Endometrium (tissue), 2 donors: ENCODE data around the gene NPM1.
"Not testable (repeated sequence)": the region's sequence is repeated elsewhere in the genome, so short reads cannot be mapped to it uniquely, and the experiment has no call there.

Source experiments
- FAIRE-seq: peaks from 2 replicates; lab custom pipeline; 2012; peaks lifted over from hg19 to GRCh38; lab: Jason Lieb, UNC
- donor health status: control.
- donor health status: control.

Gene NPM1

GRCh38 chr5:171387345-171387969, at the start of gene NPM1:
Gene NPM1, plus strand, starts transcription at chr5:171387849. Its CDS starts 100 bp downstream, at chr5:171387949.
- peak; percentile 79 for FAIRE-seq

GRCh38 chr5:171340042-171340441, 47.6 kb upstream of the NPM1 start:
- no peak for FAIRE-seq

DNA sequence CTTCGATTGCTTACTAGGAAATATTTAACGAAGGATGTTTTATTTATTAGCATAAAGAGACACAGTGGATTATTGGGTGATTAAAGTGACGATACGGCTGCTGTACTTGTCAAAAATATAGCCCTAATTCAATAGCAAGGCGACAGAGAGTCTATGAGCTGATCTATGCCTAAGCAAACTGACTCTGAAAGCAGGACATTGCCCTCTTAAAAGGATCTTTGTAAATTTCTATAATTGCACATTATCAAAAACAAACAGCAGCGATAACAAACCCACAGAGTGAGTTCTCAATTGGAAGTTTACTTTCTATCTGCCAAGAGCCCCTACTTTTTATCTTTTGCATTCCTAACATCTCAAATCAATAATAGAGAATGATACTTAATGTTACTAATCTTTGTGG, 47.2 kb upstream of the NPM1 start:
- no peak for FAIRE-seq

- no peak for FAIRE-seq
Measured at GRCh38 chr5:171342362-171343111, 45.1 kb upstream of the NPM1 start.

DNA sequence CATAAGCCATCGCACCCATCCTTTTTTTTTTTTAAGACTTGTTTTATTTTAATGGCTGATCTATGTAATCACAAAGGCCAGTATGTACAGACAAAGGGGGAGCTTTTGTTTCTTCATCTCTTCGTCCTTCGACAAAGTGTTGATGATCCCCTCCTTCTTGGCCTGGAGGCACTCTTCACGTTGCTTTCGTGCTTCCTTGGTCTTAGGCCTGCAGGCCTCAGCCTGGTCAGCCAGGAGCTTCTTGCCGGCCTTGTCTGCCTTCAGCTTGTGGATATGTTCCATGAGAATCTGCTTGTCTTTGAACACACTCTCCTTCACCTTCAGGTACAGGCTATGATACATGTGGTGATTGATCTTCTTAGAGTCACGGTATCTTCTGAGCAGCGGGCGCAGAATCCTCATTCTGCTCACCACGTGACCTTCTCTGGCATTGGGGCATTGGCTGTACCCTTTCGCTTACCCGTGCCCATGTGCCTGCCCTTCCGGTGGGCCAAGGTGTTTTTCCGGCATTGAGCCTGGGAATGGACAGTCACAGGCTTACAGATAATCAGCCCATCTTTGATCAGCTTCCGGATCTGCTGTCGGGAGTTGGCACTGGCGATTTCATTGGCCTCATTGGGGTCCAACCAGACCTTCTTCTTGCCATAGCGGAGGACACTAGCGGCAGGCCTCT, 42.6 kb upstream of the NPM1 start:
- no peak for FAIRE-seq

- FAIRE-seq, result no peak
Measured at GRCh38 chr5:171351536-171352073, 36.0 kb upstream of the NPM1 start.

- no peak for FAIRE-seq
Measured at GRCh38 chr5:171355302-171355724, 32.3 kb upstream of the NPM1 start.

DNA sequence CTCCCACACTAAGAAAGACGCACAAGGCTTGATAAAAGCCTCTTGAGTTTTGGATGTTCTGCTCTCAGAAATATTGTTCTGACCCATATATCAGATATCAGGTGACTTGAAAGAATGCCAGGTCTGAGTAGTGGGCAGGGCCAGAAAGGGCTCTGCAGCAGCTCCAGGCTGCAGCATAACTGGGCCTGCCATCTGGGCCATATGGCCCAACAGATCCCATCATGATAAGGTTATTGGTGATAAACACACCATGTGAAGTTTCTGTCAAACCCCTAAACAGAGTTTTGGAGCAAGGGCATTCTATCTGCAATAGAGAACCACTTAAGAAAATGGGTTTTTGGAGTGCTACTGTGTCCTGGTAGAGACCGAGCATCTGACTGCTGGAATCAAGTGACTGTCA, 29.8 kb upstream of the NPM1 start:
- FAIRE-seq, result no peak

DNA sequence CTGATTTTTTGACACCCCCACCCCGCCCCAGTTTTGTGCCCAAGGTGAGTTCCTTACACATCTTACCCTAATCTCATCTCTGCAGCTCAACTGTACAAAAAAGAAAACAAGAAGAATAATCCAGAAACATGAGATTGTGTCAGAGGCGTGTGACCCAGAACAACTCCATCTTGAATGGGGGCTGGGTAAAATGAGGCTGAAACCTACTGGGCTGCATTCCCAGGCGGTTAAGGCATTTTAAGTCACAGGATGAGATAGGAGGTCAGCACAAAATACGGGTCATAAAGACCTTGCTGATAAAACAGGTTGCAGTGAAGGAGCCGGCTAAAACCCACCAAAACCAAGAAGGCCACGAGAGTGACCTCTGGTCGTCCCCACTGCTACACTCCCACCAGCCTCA, 26.5 kb upstream of the NPM1 start:
- FAIRE-seq, result not testable (repeated sequence)

- not testable (repeated sequence) for FAIRE-seq
Measured at GRCh38 chr5:171363249-171363648, 24.4 kb upstream of the NPM1 start.

GRCh38 chr5:171363846-171364245, 23.8 kb upstream of the NPM1 start:
- FAIRE-seq, result no peak

GRCh38 chr5:171365351-171365750, 22.3 kb upstream of the NPM1 start:
- no peak for FAIRE-seq

DNA sequence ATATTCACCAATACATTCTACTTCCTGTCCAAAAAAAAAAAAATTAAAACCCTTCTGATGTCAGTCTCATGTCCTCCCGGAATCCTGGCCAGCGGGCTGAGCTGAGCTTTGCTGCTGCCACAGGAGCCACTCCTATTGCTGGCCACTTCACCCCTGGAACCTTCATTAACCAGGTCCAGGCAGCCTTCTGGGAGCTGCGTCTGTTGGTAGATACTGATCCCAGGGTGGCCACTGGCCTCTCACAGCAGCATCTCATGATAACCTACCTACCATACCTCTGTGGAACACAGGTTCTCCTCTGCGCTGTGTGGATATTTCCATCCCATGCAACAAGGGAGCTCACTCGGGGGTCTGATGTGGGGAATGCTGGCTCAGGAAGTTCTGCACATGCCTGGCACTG, 21.0 kb upstream of the NPM1 start:
- FAIRE-seq, result no peak

DNA sequence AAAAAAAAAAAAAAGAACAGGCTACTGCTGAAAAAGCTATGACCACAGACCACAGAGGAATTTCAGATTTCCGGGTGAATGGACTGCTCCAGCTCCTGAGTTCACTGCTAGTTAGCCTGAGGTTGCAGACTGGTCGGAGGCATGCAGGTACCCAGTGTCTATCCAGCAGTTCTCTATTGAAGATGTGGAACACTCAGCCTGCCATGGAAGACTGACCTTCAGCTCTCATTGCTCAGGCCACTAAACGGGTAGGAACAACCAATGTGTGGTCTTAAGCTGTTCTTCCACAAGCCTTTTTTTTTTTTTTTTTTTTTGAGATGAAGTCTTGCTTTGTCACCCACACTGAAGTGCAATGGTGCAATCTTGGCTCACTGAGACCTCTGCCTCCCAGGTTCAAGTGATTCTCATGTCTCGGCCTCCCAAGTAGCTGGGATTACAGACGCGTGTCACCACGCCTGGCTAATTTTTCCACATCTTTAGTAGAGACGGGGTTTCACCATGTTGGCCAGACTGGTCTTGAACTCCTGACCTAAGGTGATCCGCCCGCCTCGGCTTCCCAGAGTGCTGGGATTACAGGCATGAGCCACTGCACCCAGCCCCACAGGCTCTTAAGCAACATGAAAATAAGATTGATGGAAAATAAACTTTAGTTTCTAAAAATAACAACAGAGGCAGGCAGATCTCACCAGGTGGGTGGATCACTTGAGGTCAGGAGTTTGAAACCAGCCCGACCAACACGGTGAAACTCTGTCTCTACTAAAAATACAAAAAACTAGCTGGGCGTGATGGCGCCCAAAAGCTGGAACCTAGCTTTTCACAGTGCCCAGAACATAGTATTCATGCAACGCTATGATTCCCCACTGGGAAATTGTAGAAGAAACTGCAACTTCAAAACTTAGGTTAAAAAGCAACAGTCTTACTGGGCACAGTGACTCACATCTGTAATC, 20.0 kb upstream of the NPM1 start:
- FAIRE-seq, result no peak

- FAIRE-seq, result no peak
Measured at GRCh38 chr5:171369056-171369455, 18.6 kb upstream of the NPM1 start.

DNA sequence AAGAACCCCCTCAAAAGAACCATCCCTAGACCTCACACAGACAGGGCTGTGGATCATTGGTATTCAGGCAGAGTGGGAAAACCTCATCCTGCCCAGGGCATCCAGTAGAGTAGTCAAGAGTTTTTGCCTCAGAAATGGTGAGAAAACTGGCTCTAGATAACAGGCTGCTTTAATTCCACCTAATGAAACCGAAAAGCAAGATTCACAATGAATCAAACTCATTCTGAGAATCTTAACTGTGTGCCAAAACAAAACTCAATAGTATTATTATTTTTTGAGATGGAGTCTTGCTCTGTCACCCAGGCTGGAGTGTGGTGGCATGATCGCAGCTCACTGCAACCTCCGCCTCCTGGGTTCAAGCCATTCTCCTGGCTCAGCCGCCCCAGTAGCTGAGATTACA, 17.8 kb upstream of the NPM1 start:
- no peak for FAIRE-seq

DNA sequence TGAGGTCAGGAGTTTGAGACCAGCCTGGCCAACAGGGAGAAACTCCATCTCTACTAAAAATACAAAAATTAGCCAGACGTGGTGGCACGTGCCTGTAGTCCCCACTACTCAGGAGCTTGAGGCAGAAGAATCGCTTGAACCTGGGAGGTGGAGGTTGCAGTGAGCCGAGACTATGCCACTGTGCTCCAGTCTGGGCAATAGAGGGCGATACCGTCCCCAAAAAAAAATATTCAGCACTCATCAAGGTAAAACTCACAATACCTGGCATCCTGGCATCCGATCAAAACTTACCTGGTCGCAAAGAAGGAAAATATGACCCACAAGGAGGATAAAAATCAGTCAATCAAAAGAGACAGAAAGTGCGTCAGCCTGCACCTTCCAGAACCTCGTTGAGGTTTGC, 16.8 kb upstream of the NPM1 start:
- FAIRE-seq, result not testable (repeated sequence)

DNA sequence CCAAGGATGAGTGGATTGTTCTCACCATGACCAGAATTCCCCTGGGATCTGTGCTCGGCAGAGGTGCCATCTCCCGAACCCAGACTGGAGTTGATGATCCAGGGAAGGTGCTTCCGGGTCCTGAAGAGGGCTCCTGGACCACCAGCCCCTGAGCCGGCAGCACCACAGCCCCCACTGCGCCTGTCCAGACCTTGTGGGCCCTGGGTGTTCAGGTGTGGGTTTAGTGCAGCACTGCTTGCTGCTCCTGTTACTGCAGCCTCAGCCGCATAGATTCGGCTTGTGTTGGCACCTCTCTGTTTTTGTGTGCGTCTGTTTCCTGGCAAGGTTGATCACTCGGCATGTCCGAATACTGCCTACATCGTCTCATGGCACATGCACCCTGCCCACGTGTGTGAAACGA, 16.3 kb upstream of the NPM1 start:
- no peak for FAIRE-seq

DNA sequence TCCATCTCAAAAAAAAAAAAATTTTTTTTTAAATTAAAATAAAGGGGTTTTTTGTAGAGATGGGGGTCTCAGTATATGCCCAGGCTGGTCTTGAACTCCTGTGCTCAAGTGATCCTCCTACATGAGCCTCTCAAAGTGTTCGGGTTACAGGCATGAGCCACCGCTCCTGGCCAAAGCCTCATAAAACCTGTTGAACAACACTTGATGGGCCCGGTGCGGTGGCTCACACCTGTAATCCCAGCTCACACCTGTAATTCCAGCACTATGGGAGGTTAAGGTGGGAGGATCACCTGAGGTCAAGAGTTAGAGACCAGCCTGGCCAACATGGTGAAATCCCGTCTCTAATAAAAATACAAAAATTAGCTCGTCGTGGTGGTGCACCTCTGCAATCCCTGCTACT, 7.7 kb upstream of the NPM1 start:
- FAIRE-seq, result no peak

DNA sequence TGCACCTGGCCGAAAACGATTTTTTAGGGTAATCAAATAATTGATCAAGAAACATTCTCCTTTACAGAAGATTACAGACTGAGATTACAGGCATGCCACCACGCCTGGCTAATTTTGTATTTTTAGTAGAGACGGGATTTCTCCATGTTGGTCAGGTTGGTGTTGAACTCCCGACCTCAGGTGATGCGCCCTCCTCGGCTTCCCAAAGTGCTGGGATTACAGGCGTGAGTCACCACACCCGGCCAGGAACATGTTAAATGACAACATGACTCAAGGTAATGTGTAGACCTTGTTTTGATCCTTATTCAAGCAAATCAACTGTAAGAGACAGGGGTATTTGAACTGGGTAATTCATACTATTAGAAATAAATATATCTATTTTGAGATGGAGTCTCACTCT, 3.2 kb upstream of the NPM1 start:
- FAIRE-seq, result not testable (repeated sequence)

GRCh38 chr5:171384999-171385398, 2.6 kb upstream of the NPM1 start:
- FAIRE-seq, result not testable (repeated sequence)
